ENCODE data around the gene ZFP92. TPM values are rescaled to one million over a fixed set of nuclear protein-coding genes. Genes with fewer than 3 reads are reported as not detected.
"Not testable (repeated sequence)": the region's sequence is repeated elsewhere in the genome, so short reads cannot be mapped to it uniquely, and the experiment has no call there.

Gene ZFP92
- total RNA-seq, 2 donors from 2014 or later: 2.0 to 2.8 TPM

DNA sequence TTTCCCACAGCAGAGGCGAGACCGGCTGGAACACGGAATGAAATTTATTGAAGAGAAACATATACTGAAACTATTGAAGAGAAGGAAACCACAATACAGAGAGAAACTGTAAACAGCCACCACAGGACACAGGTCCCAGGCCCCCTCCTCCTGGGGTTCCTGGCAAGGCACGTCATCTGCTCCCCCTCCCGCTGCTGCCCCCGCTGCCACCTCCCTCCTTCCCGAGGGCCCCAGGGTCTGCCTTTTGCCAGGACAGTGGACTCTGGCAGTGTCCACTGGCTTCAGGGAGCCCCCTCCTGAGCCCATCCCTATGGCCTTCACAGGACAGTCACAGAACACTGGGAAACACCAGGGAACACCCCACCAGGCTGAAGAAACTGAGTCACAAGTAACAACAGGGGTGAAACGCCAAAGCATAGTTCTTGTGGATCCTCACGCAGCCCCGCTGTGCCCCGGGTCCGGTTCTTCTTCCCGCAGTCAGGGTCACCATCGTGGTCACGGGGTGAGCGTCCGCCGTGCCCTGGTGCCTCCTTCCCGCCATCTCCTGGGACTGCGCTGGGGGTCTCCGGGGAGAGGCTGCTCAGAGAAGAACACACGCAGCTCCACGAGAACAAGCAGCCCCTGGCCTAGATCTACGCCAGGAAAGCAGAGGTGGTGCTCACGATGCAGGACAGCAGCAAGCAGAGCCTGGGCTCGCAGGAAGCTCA is 15.5 kb upstream of the ZFP92 start:
- Mint-ChIP-seq H3K4me3 (no peak overlapping the region), H3K27ac (peak overlapping the region; percentile 36), H3K9me3 (no peaks in the 10 kb centered on the region), H3K36me3 (ENCODE audit: low read depth) (no peaks in the 10 kb centered on the region), H3K4me1 (no peaks in the 10 kb centered on the region), H3K27me3 (no peaks in the 10 kb centered on the region)
- ATAC-seq (replicated peaks): peak; percentile 43

DNA sequence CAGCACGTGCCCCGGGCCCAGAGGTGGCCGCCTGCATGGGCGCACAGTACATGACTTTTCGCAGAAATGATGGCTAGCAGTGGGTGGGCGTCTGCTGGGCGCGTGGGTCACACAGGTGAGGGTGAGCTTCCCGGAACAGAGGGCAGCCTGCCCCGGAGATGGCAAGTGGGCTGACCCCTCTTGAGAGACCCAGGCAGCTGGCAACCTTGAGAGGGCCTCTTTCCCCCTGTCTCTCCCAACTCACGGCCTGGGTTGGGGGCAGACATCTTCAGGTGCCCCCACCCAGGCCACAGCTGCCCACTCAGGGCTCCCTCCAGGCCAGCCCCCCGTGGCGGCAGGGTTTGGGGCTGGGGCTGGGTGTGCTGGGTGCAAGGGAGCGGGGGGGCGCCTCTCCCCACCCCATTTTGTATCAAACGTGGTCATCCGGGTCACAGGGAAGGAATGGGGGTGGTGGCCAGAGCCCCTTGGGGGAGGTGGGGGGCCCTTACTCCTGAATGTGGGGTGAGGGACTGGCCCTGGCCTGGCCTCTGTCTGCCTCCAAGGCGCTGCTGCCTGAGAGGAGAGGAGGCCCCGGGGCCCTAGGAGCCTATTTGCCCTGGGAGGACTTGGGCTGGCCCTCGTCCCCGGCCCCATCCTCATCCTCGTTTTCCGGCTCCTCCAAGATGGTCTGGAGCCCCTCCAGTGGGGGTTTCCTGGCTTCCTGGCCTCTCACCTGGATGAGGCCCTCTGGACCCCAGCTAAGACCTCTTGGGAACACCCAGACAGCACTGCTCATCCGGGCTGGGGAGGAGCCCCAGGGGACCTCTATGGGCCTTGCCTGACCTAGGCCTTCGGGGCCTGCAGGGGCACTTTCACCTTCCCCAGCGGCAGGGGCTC is 14.7 kb upstream of the ZFP92 start:
- no peak for ATAC-seq (replicated peaks)
- H3K27me3 Mint-ChIP-seq: no peaks in the 10 kb centered on the region
- no peaks in the 10 kb centered on the region for H3K36me3 Mint-ChIP-seq (ENCODE audit: low read depth)
- no peak overlapping the region for H3K4me3 Mint-ChIP-seq
- H3K27ac Mint-ChIP-seq: no peak overlapping the region
- H3K4me1 Mint-ChIP-seq: no peaks in the 10 kb centered on the region
- no peaks in the 10 kb centered on the region for H3K9me3 Mint-ChIP-seq

- Mint-ChIP-seq H3K9me3 (no peaks in the 10 kb centered on the region), H3K4me1 (no peaks in the 10 kb centered on the region), H3K27ac (no peak overlapping the region), H3K36me3 (ENCODE audit: low read depth) (no peaks in the 10 kb centered on the region), H3K27me3 (no peaks in the 10 kb centered on the region), H3K4me3 (no peak overlapping the region)
- no peak for ATAC-seq (replicated peaks)
These were observed 13.9 kb upstream of the ZFP92 start for GRCh38 chrX:153397256-153397960.

- H3K36me3 Mint-ChIP-seq (ENCODE audit: low read depth): no peaks in the 10 kb centered on the region
- no peaks in the 10 kb centered on the region for H3K4me1 Mint-ChIP-seq
- H3K27ac Mint-ChIP-seq: no peak overlapping the region
- H3K4me3 Mint-ChIP-seq: no peak overlapping the region
- no peak for ATAC-seq (replicated peaks)
- H3K9me3 Mint-ChIP-seq: no peaks in the 10 kb centered on the region
- H3K27me3 Mint-ChIP-seq: no peaks in the 10 kb centered on the region
These were observed 12.9 kb upstream of the ZFP92 start for GRCh38 chrX:153398275-153398960.

- Mint-ChIP-seq H3K27me3 (no peaks in the 10 kb centered on the region), H3K4me1 (no peaks in the 10 kb centered on the region), H3K36me3 (ENCODE audit: low read depth) (no peaks in the 10 kb centered on the region), H3K4me3 (no peak overlapping the region), H3K27ac (no peak overlapping the region), H3K9me3 (no peaks in the 10 kb centered on the region)
- ATAC-seq (replicated peaks): peak; percentile 78
These were observed 10.8 kb upstream of the ZFP92 start for GRCh38 chrX:153400146-153401132.

DNA sequence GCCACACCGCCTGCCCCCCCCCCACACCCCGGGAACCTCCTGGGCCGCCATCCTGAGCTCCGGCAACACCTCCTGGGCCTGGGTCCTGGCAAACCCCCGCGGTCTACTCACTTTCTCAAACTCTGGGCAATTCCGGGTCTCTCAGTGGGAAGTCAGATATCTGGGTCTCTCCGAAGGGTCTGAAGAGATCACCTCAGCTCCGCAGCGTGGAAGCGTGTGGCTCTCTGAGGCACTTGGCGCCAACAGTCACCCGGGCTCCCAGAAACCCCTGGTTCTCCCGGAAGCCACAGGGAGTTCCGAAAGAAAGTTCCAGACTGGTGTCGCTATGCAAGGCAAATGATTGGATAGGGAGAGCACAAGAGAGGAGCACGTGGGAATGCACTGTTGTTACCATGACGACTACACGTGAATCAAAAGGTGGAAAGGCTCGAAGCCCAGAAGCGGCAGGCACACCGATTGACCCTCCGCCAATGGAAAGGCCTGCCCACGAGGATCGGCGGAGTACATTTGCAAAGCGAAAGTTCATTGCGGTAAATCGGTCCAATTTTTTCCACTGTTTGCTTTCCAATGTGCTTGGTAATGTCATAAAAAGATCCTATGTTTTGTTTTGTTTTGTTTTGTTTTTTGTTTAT is 10.0 kb upstream of the ZFP92 start, which contains the start of gene PNMA6E:
Gene PNMA6E, minus strand, starts transcription at position 218 of the 632 bp plus-strand sequence. CDS start 2,501 bp downstream, outside the sequence.
- ATAC-seq (replicated peaks): no peak
- no peaks in the 10 kb centered on the region for H3K36me3 Mint-ChIP-seq (ENCODE audit: low read depth)
- no peaks in the 10 kb centered on the region for H3K4me1 Mint-ChIP-seq
- no peak within 1 kb of the TSS for H3K27ac Mint-ChIP-seq
- no peaks in the 10 kb centered on the region for H3K9me3 Mint-ChIP-seq
- H3K27me3 Mint-ChIP-seq: no peaks in the 10 kb centered on the region
- no peak within 1 kb of the TSS for H3K4me3 Mint-ChIP-seq

GRCh38 chrX:153404333-153404732 is 6.9 kb upstream of the ZFP92 start:
- H3K27ac Mint-ChIP-seq; H3K27me3 Mint-ChIP-seq; H3K36me3 Mint-ChIP-seq (ENCODE audit: low read depth); H3K4me1 Mint-ChIP-seq; H3K9me3 Mint-ChIP-seq; H3K4me3 Mint-ChIP-seq: not testable (repeated sequence)
- peak; percentile 29 for ATAC-seq (replicated peaks)

DNA sequence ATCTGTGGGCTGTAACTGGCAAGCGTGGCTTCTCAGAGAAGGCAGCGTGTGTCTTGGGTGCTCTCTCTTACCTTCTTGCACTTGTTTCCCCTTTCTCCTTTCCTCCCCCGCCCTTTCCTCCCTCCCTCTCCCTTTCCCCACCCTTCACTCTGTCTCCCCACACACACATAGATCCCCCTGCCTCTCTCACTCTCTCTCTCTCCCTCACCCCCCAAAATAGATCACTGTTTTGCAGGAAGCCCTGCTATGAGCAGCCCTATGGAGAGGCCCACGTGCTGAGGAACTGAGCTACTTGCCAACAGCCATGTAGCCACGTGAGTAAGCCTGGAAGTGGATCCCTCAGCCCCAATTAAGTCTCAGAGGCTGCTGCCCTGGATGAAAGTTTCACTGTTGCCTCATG is 5.8 kb upstream of the ZFP92 start:
- H3K9me3 Mint-ChIP-seq: no peaks in the 10 kb centered on the region
- H3K4me3 Mint-ChIP-seq: no peak overlapping the region
- no peak for ATAC-seq (replicated peaks)
- no peaks in the 10 kb centered on the region for H3K36me3 Mint-ChIP-seq (ENCODE audit: low read depth)
- no peak overlapping the region for H3K27ac Mint-ChIP-seq
- H3K4me1 Mint-ChIP-seq: no peaks in the 10 kb centered on the region
- H3K27me3 Mint-ChIP-seq: no peaks in the 10 kb centered on the region

- Mint-ChIP-seq H3K27ac (no peak overlapping the region), H3K9me3 (no peaks in the 10 kb centered on the region), H3K27me3 (no peaks in the 10 kb centered on the region), H3K36me3 (ENCODE audit: low read depth) (no peaks in the 10 kb centered on the region), H3K4me1 (no peaks in the 10 kb centered on the region), H3K4me3 (no peak overlapping the region)
- ATAC-seq (replicated peaks): no peak
These were observed 5.3 kb upstream of the ZFP92 start for GRCh38 chrX:153406011-153406410.

GRCh38 chrX:153406903-153407302 is 4.4 kb upstream of the ZFP92 start:
- no peaks in the 10 kb centered on the region for H3K9me3 Mint-ChIP-seq
- H3K4me1 Mint-ChIP-seq: peaks cover 1% of the 10 kb centered on the region
- ATAC-seq (replicated peaks): no peak
- H3K27ac Mint-ChIP-seq: no peak overlapping the region
- no peaks in the 10 kb centered on the region for H3K27me3 Mint-ChIP-seq
- H3K4me3 Mint-ChIP-seq: no peak overlapping the region
- H3K36me3 Mint-ChIP-seq (ENCODE audit: low read depth): no peaks in the 10 kb centered on the region

- no peak overlapping the region for H3K27ac Mint-ChIP-seq
- no peak for ATAC-seq (replicated peaks)
- H3K27me3 Mint-ChIP-seq: no peaks in the 10 kb centered on the region
- H3K4me1 Mint-ChIP-seq: peaks cover 7% of the 10 kb centered on the region
- no peak overlapping the region for H3K4me3 Mint-ChIP-seq
- no peaks in the 10 kb centered on the region for H3K36me3 Mint-ChIP-seq (ENCODE audit: low read depth)
- no peaks in the 10 kb centered on the region for H3K9me3 Mint-ChIP-seq
These were observed 3.5 kb upstream of the ZFP92 start for GRCh38 chrX:153407736-153408135.

- no peaks in the 10 kb centered on the region for H3K36me3 Mint-ChIP-seq (ENCODE audit: low read depth)
- H3K4me3 Mint-ChIP-seq: no peak overlapping the region
- no peaks in the 10 kb centered on the region for H3K9me3 Mint-ChIP-seq
- H3K27me3 Mint-ChIP-seq: no peaks in the 10 kb centered on the region
- peaks cover 7% of the 10 kb centered on the region for H3K4me1 Mint-ChIP-seq
- H3K27ac Mint-ChIP-seq: no peak overlapping the region
- no peak for ATAC-seq (replicated peaks)
These were observed 3.0 kb upstream of the ZFP92 start for GRCh38 chrX:153408221-153408721.

DNA sequence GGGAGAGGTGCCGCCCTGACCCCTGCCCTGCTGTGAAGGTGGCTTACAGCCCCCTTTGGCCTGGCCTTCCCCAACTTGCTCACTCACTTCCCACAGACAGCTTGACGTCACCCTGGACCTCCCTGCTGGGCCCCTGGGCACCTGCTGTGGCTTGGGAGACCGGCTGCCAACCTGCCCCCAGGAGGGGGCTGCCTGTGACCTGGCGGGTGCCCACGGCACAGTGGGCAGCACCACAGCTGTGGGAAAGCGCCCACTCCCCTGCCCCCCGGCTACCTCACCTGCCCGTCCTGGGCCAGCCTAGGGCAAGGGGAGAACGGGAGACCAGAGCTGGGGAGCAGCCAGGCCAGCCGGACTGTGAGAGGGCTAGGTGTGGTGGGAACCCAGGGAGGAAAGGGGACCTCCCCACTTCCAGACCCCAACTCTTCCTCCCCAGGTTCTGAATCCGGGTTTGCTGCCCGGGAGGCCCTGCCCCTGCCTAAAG is 2.4 kb upstream of the ZFP92 start:
- Mint-ChIP-seq H3K9me3 (no peaks in the 10 kb centered on the region), H3K27ac (no peak overlapping the region), H3K4me3 (no peak overlapping the region), H3K4me1 (peaks cover 7% of the 10 kb centered on the region), H3K27me3 (no peaks in the 10 kb centered on the region), H3K36me3 (ENCODE audit: low read depth) (no peaks in the 10 kb centered on the region)
- no peak for ATAC-seq (replicated peaks)

All from activated T-helper 17 cell treated with anti-CD3 and anti-CD28 coated beads, Interleukin-2, amount 50 U/mL, for 72 hours (primary cell).